Motor neuron (in vitro differentiated cells): ENCODE data around the gene OR52E5. TPM values are rescaled to one million over a fixed set of nuclear protein-coding genes. Genes with fewer than 3 reads are reported as not detected.

Experiments
- ATAC-seq, 8 experiments: fragments of 200-7000 bp; cut with Tn5 transposase; replicated peaks in 6 of 8; 2 replicates each; pipeline ENCODE4 v1.8.0; 2021; ENCODE audit warnings: mild to moderate bottlenecking in 8 of 8, moderate library complexity in 8 of 8
- H3K27ac ChIP-seq, 2 donors: fragments of 250-450 bp; sonication (Bioruptor Pico); 2 replicates each; pipeline ENCODE4 v1.9.0; 2021; ENCODE audit warnings: antibody characterized with exemption in 2 of 2, mild to moderate bottlenecking in 2 of 2, moderate library complexity in 1 of 2
- H3K4me1 ChIP-seq, 2 donors: fragments of 250-450 bp; sonication (Bioruptor Pico); replicated peaks in 1 of 2; 2 replicates each; pipeline ENCODE4 v1.6.1; 2021; ENCODE audit warnings: antibody characterized with exemption in 2 of 2, mild to moderate bottlenecking in 2 of 2, moderate library complexity in 1 of 2
- H3K4me3 ChIP-seq, 5 donors: fragments of 250-450 bp; sonication (Bioruptor Pico); 2 replicates each; pipeline ENCODE4 v1.9.0; 2021; ENCODE audit warnings: antibody characterized with exemption in 5 of 5, mild to moderate bottlenecking in 5 of 5, moderate library complexity in 4 of 5
- WGBS, 10 experiments: fragments of 450-650 bp; shearing (Covaris generic); methylation state at CpG; one replicate each; pipeline ENCODE4 v1.0.0; 2022; 5-methylcytosine and 5-hydroxymethylcytosine counted together
- in situ Hi-C, 9 experiments: fragments of 400-800 bp; cut with MboI; loops; one replicate each; pipeline ENCODE4 v1.15.0; 2021; ENCODE audit warnings: low sequenced_read_pairs in 9 of 9, low pct_unique_long_range_greater_than_20kb in 2 of 9; ENCODE audit not compliant: unreplicated experiment in 9 of 9
- total RNA-seq, 8 experiments: library from RNA; unstranded; fragments of 300-600 nt; gene quantifications; 2 replicates each; pipeline versions ENCODE4 v1.2.3 to v1.2.4, GENCODE V29; 2022

OR52E5 gene
- under 1 TPM in 2 of 8 experiments, not detected in 6; 0.19 to 0.24 TPM for total RNA-seq

DNA sequence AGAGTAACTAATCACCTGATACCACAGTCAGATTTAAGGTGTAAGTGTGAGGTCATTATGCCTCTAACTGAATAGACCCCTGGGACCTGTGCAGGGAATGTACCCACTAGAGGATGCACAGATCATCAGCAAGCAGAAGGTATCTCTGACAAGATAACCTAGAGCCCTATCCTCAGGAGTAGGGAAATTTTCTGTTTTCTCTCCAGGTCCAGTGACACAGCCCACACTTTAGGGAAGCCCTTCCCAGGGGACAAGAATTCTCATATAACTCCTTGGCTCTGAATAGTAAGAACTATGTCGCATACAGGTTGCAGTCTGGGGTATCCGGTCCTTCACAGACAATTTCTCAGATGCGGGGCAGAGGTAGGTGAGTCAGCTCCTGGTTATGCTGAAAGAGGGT lies at the start of gene OR52E5:
TSS of gene OR52E5 (plus strand) at position 301 of the 400 bp plus-strand sequence. CDS start 7,569 bp downstream, outside the sequence.
- H3K4me3 ChIP-seq: no peak within 1 kb of the TSS
- no peak for ATAC-seq
- 40 to 100% (median 88%) methylated on average over 1 to 3 of the region's 3 CpGs; no CpG with 5 or more reads in 2 of the 10 experiments for WGBS, 10 experiments
- H3K4me1 ChIP-seq: peaks cover 0 to 8% of the 10 kb centered on the region in 2 donors
- in situ Hi-C loops: no loop called here
- no peak within 1 kb of the TSS for H3K27ac ChIP-seq

DNA sequence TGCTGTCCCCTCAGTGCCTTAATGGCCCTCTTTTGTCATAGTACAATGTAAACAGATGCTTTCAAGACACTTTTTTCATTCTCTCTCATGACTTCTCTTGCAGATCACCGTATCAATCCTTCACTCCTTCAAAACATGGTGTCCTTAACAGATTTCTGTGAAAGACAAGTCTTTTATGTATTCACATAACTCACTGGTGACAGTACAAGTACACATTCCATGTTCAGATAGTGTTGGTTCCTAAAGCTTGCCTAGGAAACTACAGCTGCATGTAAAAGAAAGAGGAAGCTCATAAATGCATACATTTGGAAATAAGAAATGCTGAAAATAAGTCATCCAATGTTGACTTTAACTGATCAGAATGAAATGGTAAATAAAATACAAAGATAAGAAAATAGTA lies 46.3 kb upstream of the OR52E5 start:
- WGBS, 10 experiments: 0 to 100% (median 37%) methylated on average over 1 of the region's 1 CpG; no CpG with 5 or more reads in 2 of the 10 experiments
- Histone ChIP-seq H3K4me1 (no peaks in the 10 kb centered on the region), H3K4me3 (no peak overlapping the region), H3K27ac (no peak overlapping the region)
- in situ Hi-C loops: no loop called here
- ATAC-seq: no peak

GRCh38 chr11:5847711-5848110 lies 45.3 kb upstream of the OR52E5 start:
- Histone ChIP-seq H3K27ac (no peak overlapping the region), H3K4me1 (no peaks in the 10 kb centered on the region), H3K4me3 (no peak overlapping the region)
- in situ Hi-C loops: no loop called here
- no peak for ATAC-seq

GRCh38 chr11:5851002-5851401 lies 42.0 kb upstream of the OR52E5 start:
- Histone ChIP-seq H3K4me3 (no peak overlapping the region), H3K4me1 (no peaks in the 10 kb centered on the region), H3K27ac (no peak overlapping the region)
- in situ Hi-C loops: no loop called here
- ATAC-seq: peak in 1 of 8 experiments; percentile 38
- WGBS, 10 experiments: 20 to 100% (median 82%) methylated on average over 1 of the region's 1 CpG; no CpG with 5 or more reads in 4 of the 10 experiments

DNA sequence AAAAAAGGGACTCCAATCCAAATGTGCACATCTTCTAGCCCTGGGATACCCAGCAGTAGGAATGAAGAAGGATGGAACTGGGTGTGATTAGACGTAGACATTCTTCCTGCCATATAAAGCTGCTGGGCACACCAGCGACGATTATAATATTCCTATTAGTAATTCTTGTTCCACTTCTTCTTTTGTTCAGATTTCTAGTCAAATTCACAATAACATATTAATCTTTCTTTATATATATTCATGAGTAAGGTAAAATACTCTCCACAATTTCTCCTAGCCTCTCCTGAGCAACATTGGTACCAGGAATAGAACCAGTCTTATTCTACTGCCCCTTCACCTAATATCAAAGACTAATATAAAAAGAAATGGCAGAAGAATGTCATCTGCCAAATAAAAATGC lies 35.4 kb upstream of the OR52E5 start, which contains the start of gene OR52E8:
TSS of gene OR52E8 (minus strand) at position 101 of the 400 bp plus-strand sequence. CDS start at position 101, 0 bp downstream.
- in situ Hi-C loops: no loop called here
- 27 to 100% (median 62%) methylated on average over 2 to 3 of the region's 3 CpGs; no CpG with 5 or more reads in 2 of the 10 experiments for WGBS, 10 experiments
- Histone ChIP-seq H3K4me1 (no peaks in the 10 kb centered on the region), H3K4me3 (no peak within 1 kb of the TSS), H3K27ac (no peak within 1 kb of the TSS)
- no peak for ATAC-seq

- H3K4me1 ChIP-seq: no peaks in the 10 kb centered on the region
- 20 to 100% (median 91%) methylated on average over 1 to 2 of the region's 2 CpGs; no CpG with 5 or more reads in 1 of the 10 experiments for WGBS, 10 experiments
- H3K4me3 ChIP-seq: no peak overlapping the region
- no peak overlapping the region for H3K27ac ChIP-seq
- in situ Hi-C loops: no loop called here
- ATAC-seq: peak in 2 of 8 experiments; percentile 23 to 43
These were observed 27.2 kb upstream of the OR52E5 start for GRCh38 chr11:5865826-5866225.

GRCh38 chr11:5878564-5878963 lies 14.4 kb upstream of the OR52E5 start:
- no peak overlapping the region for H3K27ac ChIP-seq
- ATAC-seq: peak in 2 of 8 experiments; percentile 18 to 82
- WGBS, 10 experiments: 0 to 80% (median 68%) methylated on average over 1 to 2 of the region's 2 CpGs
- H3K4me1 ChIP-seq: no peaks in the 10 kb centered on the region
- in situ Hi-C loops: no loop called here
- no peak overlapping the region for H3K4me3 ChIP-seq

- in situ Hi-C loops: no loop called here
- ATAC-seq: no peak
- Histone ChIP-seq H3K4me3 (no peak within 1 kb of the TSS), H3K27ac (no peak within 1 kb of the TSS), H3K4me1 (no peaks in the 10 kb centered on the region)
- WGBS, 10 experiments: 33 to 100% (median 82%) methylated on average over 1 to 4 of the region's 4 CpGs; no CpG with 5 or more reads in 2 of the 10 experiments
These were observed 12.7 kb upstream of the OR52E5 start, which contains the start of gene OR52E4 for GRCh38 chr11:5880329-5880728. TSS of gene OR52E4 (plus strand) at chr11:5880629. CDS start at chr11:5884293, 3,664 bp downstream.

- in situ Hi-C loops: no loop called here
These were observed 11.3 kb upstream of the OR52E5 start for GRCh38 chr11:5881756-5882155.

DNA sequence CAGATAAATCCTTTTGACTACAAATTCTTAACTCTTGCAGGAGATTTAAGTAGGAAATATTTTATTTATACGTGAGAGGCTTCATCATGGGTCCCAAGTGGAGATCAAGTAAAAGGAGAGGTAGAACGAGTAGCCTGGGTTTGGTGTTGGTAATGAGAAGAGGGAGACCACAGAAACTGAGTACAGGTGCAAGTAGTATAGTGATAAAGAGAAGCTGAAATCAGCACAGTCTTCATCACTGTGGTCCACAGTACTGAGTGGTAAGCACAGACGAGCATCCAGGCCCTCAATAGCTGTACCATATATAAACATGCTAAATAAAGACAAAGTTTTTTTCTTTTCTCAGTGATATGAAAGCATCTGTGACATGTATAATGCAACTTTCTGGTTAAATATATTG lies 5.8 kb upstream of the OR52E5 start:
- peak overlapping the region in 1 of 2 donors; percentile 52 for H3K27ac ChIP-seq
- ATAC-seq: peak in 1 of 8 experiments; percentile 6

More at GRCh38 chr11:5881756-5882155, 11.3 kb upstream of the OR52E5 start:
- Histone ChIP-seq H3K4me3 (no peak overlapping the region), H3K27ac (no peak overlapping the region), H3K4me1 (no peaks in the 10 kb centered on the region)
- no peak for ATAC-seq

GRCh38 chr11:5887661-5888060 lies 5.3 kb upstream of the OR52E5 start:
- WGBS, 10 experiments: 8 to 60% (median 26%) methylated on average over 1 of the region's 1 CpG
- no peak overlapping the region for H3K4me3 ChIP-seq
- peak overlapping the region in 1 of 2 donors; percentile 51 for H3K27ac ChIP-seq
- in situ Hi-C loops: no loop called here
- peak in 1 of 8 experiments; percentile 66 for ATAC-seq
- peaks cover 0 to 13% of the 10 kb centered on the region in 2 donors for H3K4me1 ChIP-seq

More for the DNA sequence above, 5.8 kb upstream of the OR52E5 start:
- 0 to 100% (median 74%) methylated on average over 2 to 3 of the region's 3 CpGs for WGBS, 10 experiments
- in situ Hi-C loops: no loop called here
- Histone ChIP-seq H3K4me3 (no peak overlapping the region), H3K4me1 (peaks cover 0 to 13% of the 10 kb centered on the region in 2 donors)

GRCh38 chr11:5891216-5891800 lies 1.7 kb upstream of the OR52E5 start:
- ATAC-seq: no peak
- H3K27ac ChIP-seq: no peak overlapping the region

GRCh38 chr11:5899534-5899933 lies 6.5 kb downstream of the OR52E5 start:
- Histone ChIP-seq H3K4me3 (no peak overlapping the region), H3K27ac (no peak overlapping the region), H3K4me1 (no peaks in the 10 kb centered on the region)
- ATAC-seq: peak in 2 of 8 experiments; percentile 41 to 57
- in situ Hi-C loops: no loop called here
- WGBS, 10 experiments: 0 to 53% (median 32%) methylated on average over 1 to 2 of the region's 2 CpGs; no CpG with 5 or more reads in 6 of the 10 experiments

More at GRCh38 chr11:5891216-5891800, 1.7 kb upstream of the OR52E5 start:
- Histone ChIP-seq H3K4me1 (peaks cover 0 to 13% of the 10 kb centered on the region in 2 donors), H3K4me3 (no peak overlapping the region)
- WGBS, 10 experiments: 0 to 100% (median 50%) methylated on average over 1 to 4 of the region's 4 CpGs; no CpG with 5 or more reads in 2 of the 10 experiments
- in situ Hi-C loops: no loop called here
